ENCODE measurements around the gene LRFN5. TPM values are rescaled to one million over a fixed set of nuclear protein-coding genes. Genes with fewer than 3 reads are reported as not detected.

The LRFN5 gene
- total RNA-seq, 1 experiment from 2014 or later = 1.3 TPM

GRCh38 chr14:41817626-41818025 is 210.9 kb downstream of the LRFN5 start:
- TF ChIP-seq CTCF (conservative IDR thresholded peaks at IDR 0.05) = no peak
- WGBS (ENCODE audit: extremely low coverage, insufficient read length, low lambda C conversion rate) = no CpG with 5 or more reads among the region's 1 CpG
- no peaks in the 10 kb centered on the region for H4K20me1 ChIP-seq (ENCODE audit: control insufficient read depth, insufficient read depth, insufficient read length)
- Mint-ChIP-seq H3K27ac (no peak overlapping the region), H3K27me3 (ENCODE audit: low read depth) (no peaks in the 10 kb centered on the region; the same call in 1 of the 2 replicates), H3K4me3 (no peak overlapping the region), H3K9me3 (no peaks in the 10 kb centered on the region; a peak in 1 of 5 replicates), H3K36me3 (ENCODE audit: insufficient read depth in 1 of 3, low read depth in 3 of 3) (no peaks in the 10 kb centered on the region), H3K4me1 (no peaks in the 10 kb centered on the region)
- H3K27ac ChIP-seq (ENCODE audit: insufficient read length, low read depth, low read length) = no peak overlapping the region
- no peaks in the 10 kb centered on the region for H3K79me2 ChIP-seq (ENCODE audit: insufficient read depth, low read length)
- H4K5ac ChIP-seq (ENCODE audit: insufficient read length, low read depth, low read length) = no peak overlapping the region
- no peak overlapping the region for H4K91ac ChIP-seq (ENCODE audit: insufficient read length, low read depth, low read length)
- H2AK5ac ChIP-seq (ENCODE audit: insufficient read length, low read length) = no peak overlapping the region
- no peak overlapping the region for H3K4me2 ChIP-seq (ENCODE audit: insufficient read depth, insufficient read length, low read length)
- no peak overlapping the region for H2BK120ac ChIP-seq (ENCODE audit: low read depth, low read length, poor library complexity, severe bottlenecking)
- no peak overlapping the region for H3K4ac ChIP-seq (ENCODE audit: low read depth, low read length)
- no peaks in the 10 kb centered on the region for H3K4me1 ChIP-seq (ENCODE audit: insufficient read depth, low read length)
- H3K56ac ChIP-seq (ENCODE audit: insufficient read length, low read depth, low read length) = no peak overlapping the region
- H3K9ac ChIP-seq (ENCODE audit: extremely low read depth, insufficient read length, low read length) = no peak overlapping the region
- H3K23ac ChIP-seq (ENCODE audit: insufficient read length, low read depth, low read length) = no peak overlapping the region
- no peak overlapping the region for H4K8ac ChIP-seq (replicated peaks; ENCODE audit: insufficient read length, low read depth, low read length)
- H2BK15ac ChIP-seq (ENCODE audit: low read depth, low read length) = no peak overlapping the region
- no peak overlapping the region for H2BK12ac ChIP-seq (ENCODE audit: insufficient read length, low read depth, low read length)
- H2BK20ac ChIP-seq (ENCODE audit: low read depth, low read length, poor library complexity, severe bottlenecking) = no peak overlapping the region
- DNase-seq = no peak
- no peak overlapping the region for H3K14ac ChIP-seq (ENCODE audit: insufficient read depth, low read length)
- no peaks in the 10 kb centered on the region for H3K79me1 ChIP-seq (ENCODE audit: insufficient read depth, low read depth, low read length, poor library complexity, severe bottlenecking)
- no peaks in the 10 kb centered on the region for H3K27me3 ChIP-seq (ENCODE audit: insufficient read depth, low read length)
- no peak overlapping the region for H3K18ac ChIP-seq (ENCODE audit: insufficient read length, low read depth, low read length)
- no peaks in the 10 kb centered on the region for H3K23me2 ChIP-seq (ENCODE audit: insufficient read length, low read depth, low read length, poor library complexity, severe bottlenecking)
- H2BK5ac ChIP-seq (ENCODE audit: insufficient read length, low read length) = no peak overlapping the region
- no peak overlapping the region for H3T11ph ChIP-seq (ENCODE audit: low read length)
- no peak overlapping the region for H2AFZ ChIP-seq (ENCODE audit: low read length)
- no peaks in the 10 kb centered on the region for H3K9me3 ChIP-seq (ENCODE audit: control insufficient read depth, low read depth, low read length)
